Spleen (tissue), 7 donors: ENCODE measurements around the gene PRKCZ.

Experiments used
- POLR2AphosphoS5 ChIP-seq, 3 donors: sonication (generic); formaldehyde crosslinking; IDR thresholded peaks; one replicate each; pipeline ENCODE4 v1.5.1; 2017; ENCODE audit warnings: antibody characterized with exemption in 3 of 3
- TF ChIP-seq, protein P1 (sequence below), 11 experiments: fragments of 200-600 bp in 7 of 11; fragments of 450-650 bp in 4 of 11; sonication (generic) in 4 of 11; IDR thresholded peaks in 8 of 11; conservative IDR thresholded peaks in 3 of 11; 1 replicate in 7 of 11; 2 replicates in 4 of 11; pipeline versions ENCODE4 v1.4.0 to v1.8.0; 2016 to 2021; ENCODE audit warnings: antibody characterized with exemption in 11 of 11, inconsistent platforms in 4 of 11, mild to moderate bottlenecking in 1 of 11
- donor health status: DM: no; HTN: no; CAD: no; lungs with moderate emphysema.
- donor health status: DM: no; HTN: no; CAD: no.
- donor health status: DM: no; HTN: no; CAD: no.

DNA sequence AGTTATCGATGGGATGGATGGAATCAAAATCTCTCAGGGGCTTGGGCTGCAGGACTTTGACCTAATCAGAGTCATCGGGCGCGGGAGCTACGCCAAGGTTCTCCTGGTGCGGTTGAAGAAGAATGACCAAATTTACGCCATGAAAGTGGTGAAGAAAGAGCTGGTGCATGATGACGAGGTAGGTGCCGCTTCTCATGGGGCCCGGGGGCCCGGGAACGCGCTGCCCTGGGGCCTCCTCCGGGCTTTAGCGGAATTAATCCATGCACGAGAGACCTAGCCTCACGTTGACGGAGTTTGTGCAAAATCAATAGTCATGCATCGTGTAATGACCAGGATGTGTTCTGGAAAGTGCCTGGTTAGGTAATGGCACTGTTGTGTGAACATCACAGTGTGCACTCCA, 100.6 kb downstream of the PRKCZ start:
- TF ChIP-seq, protein P1, sequence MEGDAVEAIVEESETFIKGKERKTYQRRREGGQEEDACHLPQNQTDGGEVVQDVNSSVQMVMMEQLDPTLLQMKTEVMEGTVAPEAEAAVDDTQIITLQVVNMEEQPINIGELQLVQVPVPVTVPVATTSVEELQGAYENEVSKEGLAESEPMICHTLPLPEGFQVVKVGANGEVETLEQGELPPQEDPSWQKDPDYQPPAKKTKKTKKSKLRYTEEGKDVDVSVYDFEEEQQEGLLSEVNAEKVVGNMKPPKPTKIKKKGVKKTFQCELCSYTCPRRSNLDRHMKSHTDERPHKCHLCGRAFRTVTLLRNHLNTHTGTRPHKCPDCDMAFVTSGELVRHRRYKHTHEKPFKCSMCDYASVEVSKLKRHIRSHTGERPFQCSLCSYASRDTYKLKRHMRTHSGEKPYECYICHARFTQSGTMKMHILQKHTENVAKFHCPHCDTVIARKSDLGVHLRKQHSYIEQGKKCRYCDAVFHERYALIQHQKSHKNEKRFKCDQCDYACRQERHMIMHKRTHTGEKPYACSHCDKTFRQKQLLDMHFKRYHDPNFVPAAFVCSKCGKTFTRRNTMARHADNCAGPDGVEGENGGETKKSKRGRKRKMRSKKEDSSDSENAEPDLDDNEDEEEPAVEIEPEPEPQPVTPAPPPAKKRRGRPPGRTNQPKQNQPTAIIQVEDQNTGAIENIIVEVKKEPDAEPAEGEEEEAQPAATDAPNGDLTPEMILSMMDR (IDR thresholded peaks at IDR 0.05 in 8 of 11, conservative IDR thresholded peaks at IDR 0.05 in 3 of 11): no peak
- TF ChIP-seq POLR2AphosphoS5 (IDR thresholded peaks at IDR 0.05): no peak
